GM12878 (cell line): ENCODE results near the gene NEFH. TPM values are rescaled to one million over a fixed set of nuclear protein-coding genes. Genes with fewer than 3 reads are reported as not detected.

Experiments used
- ATAC-seq: fragments of 200-7000 bp; cut with Tn5 transposase; 3 replicates; pipeline ENCODE4 v1.9.1; 2020; ENCODE audit warnings: mild to moderate bottlenecking, moderate library complexity
- BruUV-seq: library from RNA; stranded (reverse); fragments of 400-500 nt; replicated peaks from 2 replicates; lab custom pipeline; 2021; lab: Mats Ljungman, UMichigan
- CTCF ChIA-PET: fragments of 300-600 bp; sonication (Branson Sonifier 250); formaldehyde crosslinking; extraction: SDS; loops from one replicate; lab custom pipeline; 2021; ENCODE audit warnings: inconsistent platforms; lab: Yijun Ruan, JAX
- POLR2A ChIA-PET: fragments of 350-600 bp; formaldehyde crosslinking; extraction: SDS; loops from one replicate; lab custom pipeline; 2021; ENCODE audit warnings: inconsistent platforms; lab: Charles Lee
- RAD21 ChIA-PET: fragments of 300-600 bp; sonication (Branson Sonifier 250); formaldehyde crosslinking; loops from one replicate; lab custom pipeline; 2023; ENCODE audit warnings: antibody characterized with exemption; ENCODE audit not compliant: unreplicated experiment; lab: Charles Lee
- SMC1A ChIA-PET: fragments of 300-600 bp; sonication (Branson Sonifier 250); formaldehyde crosslinking; loops from one replicate; lab custom pipeline; 2023; ENCODE audit not compliant: unreplicated experiment, uncharacterized antibody; lab: Charles Lee
- DNase-seq: peaks from one replicate; pipeline ENCODE4 v3.0.0-alpha.2; 2011; ENCODE audit warnings: low read depth, low spot score
- FAIRE-seq: peaks from 3 replicates; lab custom pipeline; 2011; peaks lifted over from hg19 to GRCh38; lab: Jason Lieb, UNC
- H2AFZ ChIP-seq: 2 replicates; pipeline ENCODE4 v1.6.0; 2011; ENCODE audit warnings: low read depth, low read length, control low read depth; ENCODE audit not compliant: control insufficient read depth
- H3K27ac ChIP-seq: 2 replicates; pipeline ENCODE4 v1.5.1; 2011; ENCODE audit warnings: control low read depth; ENCODE audit not compliant: control insufficient read depth, insufficient read depth
- H3K27me3 ChIP-seq, 2 experiments: replicated peaks in 1 of 2; 2 replicates each; pipeline versions ENCODE4 v1.6.0 to v1.6.1; 2011; ENCODE audit warnings: low read length in 1 of 2; ENCODE audit not compliant: control insufficient read depth in 2 of 2, insufficient read depth in 2 of 2
- H3K36me3 ChIP-seq, 2 experiments: 2 replicates each; pipeline ENCODE4 v1.5.1; 2011; ENCODE audit warnings: low read length in 1 of 2; ENCODE audit not compliant: control insufficient read depth in 2 of 2, insufficient read depth in 2 of 2
- H3K4me1 ChIP-seq: 2 replicates; pipeline ENCODE4 v1.6.1; 2011; ENCODE audit warnings: mild to moderate bottlenecking, low read length, moderate library complexity, mixed read lengths; ENCODE audit not compliant: control insufficient read depth, insufficient read depth
- H3K4me2 ChIP-seq: 2 replicates; pipeline ENCODE4 v1.6.0; 2011; ENCODE audit warnings: control low read depth; ENCODE audit not compliant: control insufficient read depth, insufficient read depth
- H3K4me3 ChIP-seq: fragments of 200-600 bp; sonication (generic); 2 replicates; pipeline ENCODE4 v1.5.1; 2016
- H3K79me2 ChIP-seq: 2 replicates; pipeline ENCODE4 v1.6.0; 2011; ENCODE audit warnings: low read length; ENCODE audit not compliant: control insufficient read depth, insufficient read depth
- H3K9ac ChIP-seq: 2 replicates; pipeline ENCODE4 v1.8.0; 2011; ENCODE audit warnings: low read length, control low read depth, mixed read lengths; ENCODE audit not compliant: control insufficient read depth, insufficient read depth
- H3K9me3 ChIP-seq: replicated peaks from 3 replicates; pipeline ENCODE4 v1.5.1; 2011; ENCODE audit warnings: mild to moderate bottlenecking, low read length; ENCODE audit not compliant: control insufficient read depth, insufficient read depth
- H4K20me1 ChIP-seq: 2 replicates; pipeline ENCODE4 v1.6.0; 2011; ENCODE audit not compliant: control insufficient read depth, insufficient read depth
- CBX5 ChIP-seq: sonication (generic); IDR thresholded peaks from 2 replicates; pipeline ENCODE4 v1.6.1; 2016; ENCODE audit warnings: low read depth, moderate library complexity, mild to moderate bottlenecking, inconsistent platforms
- MTA3 ChIP-seq: IDR thresholded peaks from 2 replicates; pipeline ENCODE4 v1.6.1; 2012; ENCODE audit warnings: low read length, inconsistent platforms, borderline replicate concordance
- NFYA ChIP-seq: IDR thresholded peaks from 2 replicates; pipeline ENCODE4 v1.6.1; 2011; ENCODE audit warnings: low read depth, mild to moderate bottlenecking, low read length, improper control_type of control experiment, borderline replicate concordance
- NR2C2 ChIP-seq: IDR thresholded peaks from 2 replicates; pipeline ENCODE4 v1.6.1; 2011; ENCODE audit warnings: borderline replicate concordance, low read depth; ENCODE audit not compliant: control insufficient read depth, insufficient read length
- SIX5 ChIP-seq: IDR thresholded peaks from 2 replicates; pipeline ENCODE4 v1.6.1; 2011; ENCODE audit warnings: mild to moderate bottlenecking, low read depth, low read length, moderate library complexity; ENCODE audit not compliant: severe bottlenecking
- SPI1 ChIP-seq: IDR thresholded peaks from 2 replicates; pipeline ENCODE4 v1.6.1; 2011; ENCODE audit warnings: low read depth, mild to moderate bottlenecking, low read length, moderate library complexity, borderline replicate concordance; ENCODE audit not compliant: insufficient read depth
- SREBF1 ChIP-seq: IDR thresholded peaks from 2 replicates; pipeline ENCODE4 v1.6.1; 2012; ENCODE audit warnings: mild to moderate bottlenecking, low read length
- WGBS: methylation state at CpG from one replicate; pipeline ENCODE4 v1.1.6; 2016; ENCODE audit warnings: low lambda C conversion rate; ENCODE audit not compliant: insufficient replicate concordance, insufficient coverage; ENCODE audit errors: missing lambda C conversion rate; 5-methylcytosine and 5-hydroxymethylcytosine counted together
- in situ Hi-C: fragments of 300-500 bp; cut with MboI; formaldehyde crosslinking; loops from 9 replicates; pipeline ENCODE4 v1.14.3; 2018; ENCODE audit warnings: mixed read lengths
- intact Hi-C: fragments of 100-400 bp; cut with micrococcal nuclease; formaldehyde crosslinking; loops from one replicate; pipeline ENCODE4 v1.14.2; 2022; ENCODE audit not compliant: unreplicated experiment
- polyA plus RNA-seq, 11 experiments: library from polyadenylated mRNA; depleted of rRNA in 4 of 11; unstranded in 6 of 11; stranded (reverse) in 5 of 11; fragments of >200 nt; fragmentation: Nextera tagmentation in 4 of 11; fragmentation: Illumina TruSeq in 1 of 11; extraction: Ambion mirVana in 4 of 11; extraction: Trizol in 1 of 11; gene quantifications; 1 replicate in 1 of 11; 2 replicates in 10 of 11; pipeline versions ENCODE4 v1.2.1 to v1.2.3, GENCODE V29; 2011 to 2016; ENCODE audit warnings: inconsistent platforms in 2 of 11, missing spikeins in 2 of 11, low read depth in 1 of 11
- total RNA-seq, 4 experiments: library from RNA; depleted of rRNA in 3 of 4; stranded (reverse); fragments of >200 nt in 3 of 4; fragmentation: Illumina TruSeq in 1 of 4; extraction: Trizol in 1 of 4; gene quantifications; 2 replicates each; pipeline versions ENCODE4 v1.2.1 to v1.2.3, GENCODE V29; 2013 to 2021
- TF ChIP-seq, protein P1 (sequence below): IDR thresholded peaks from 2 replicates; pipeline ENCODE4 v1.6.1; 2012; ENCODE audit warnings: low read length, inconsistent platforms
- TF ChIP-seq, protein P2 (sequence below): fragments of 450-650 bp; formaldehyde crosslinking; IDR thresholded peaks from 2 replicates; pipeline ENCODE4 v1.5.0; 2022; ENCODE audit warnings: mild to moderate bottlenecking, missing genetic modification characterization
- TF ChIP-seq, protein P3 (sequence below): IDR thresholded peaks from 2 replicates; pipeline ENCODE4 v1.6.1; 2012; ENCODE audit warnings: low read depth, low read length, improper control_type of control experiment

The NEFH gene
- total and polyA plus RNA-seq, 10 of the 15 experiments (the other 5 are each of a cell fraction or from before 2014, with no cell fraction given), result 0.02 to 0.25 (median 0.09) TPM

- Histone ChIP-seq H3K36me3 (peaks cover 13 to 20% of the 10 kb centered on the region in 2 experiments), H3K27ac (no peak overlapping the region), H3K4me1 (no peaks in the 10 kb centered on the region), H4K20me1 (no peaks in the 10 kb centered on the region), H3K9me3 (no peaks in the 10 kb centered on the region), H3K79me2 (no peaks in the 10 kb centered on the region), H3K27me3 (no peaks in the 10 kb centered on the region), H3K9ac (no peak overlapping the region), H3K4me3 (no peak overlapping the region), H3K4me2 (no peak overlapping the region), H2AFZ (no peak overlapping the region)
- in situ Hi-C loops (no loop called here), intact Hi-C loops (no loop called here)
- ChIA-PET POLR2A (interaction anchor here (0.5 kb wide), 1 partner anchor 252 kb away, joined by 7 read pairs; no protein-coding TSS in a partner anchor), CTCF (interaction anchor here (1.2 kb wide), 1 partner anchor 12 kb away, joined by 4 read pairs; no protein-coding TSS in a partner anchor), RAD21 (no interaction called here), SMC1A (interaction anchor here (0.7 to 1.4 kb wide), 3 partner anchors 14 to 168 kb away, joined by 3 to 5 read pairs (median 3); no protein-coding TSS in a partner anchor)
- FAIRE-seq, result no peak
- TF ChIP-seq CBX5, result no peak
- TF ChIP-seq SIX5, result no peak
- TF ChIP-seq SREBF1, result no peak
- no peak for TF ChIP-seq MTA3
- TF ChIP-seq NFYA, result no peak
- no peak for TF ChIP-seq NR2C2
- TF ChIP-seq, protein P1, sequence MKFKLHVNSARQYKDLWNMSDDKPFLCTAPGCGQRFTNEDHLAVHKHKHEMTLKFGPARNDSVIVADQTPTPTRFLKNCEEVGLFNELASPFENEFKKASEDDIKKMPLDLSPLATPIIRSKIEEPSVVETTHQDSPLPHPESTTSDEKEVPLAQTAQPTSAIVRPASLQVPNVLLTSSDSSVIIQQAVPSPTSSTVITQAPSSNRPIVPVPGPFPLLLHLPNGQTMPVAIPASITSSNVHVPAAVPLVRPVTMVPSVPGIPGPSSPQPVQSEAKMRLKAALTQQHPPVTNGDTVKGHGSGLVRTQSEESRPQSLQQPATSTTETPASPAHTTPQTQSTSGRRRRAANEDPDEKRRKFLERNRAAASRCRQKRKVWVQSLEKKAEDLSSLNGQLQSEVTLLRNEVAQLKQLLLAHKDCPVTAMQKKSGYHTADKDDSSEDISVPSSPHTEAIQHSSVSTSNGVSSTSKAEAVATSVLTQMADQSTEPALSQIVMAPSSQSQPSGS, result no peak
- TF ChIP-seq SPI1, result no peak
- TF ChIP-seq, protein P2, sequence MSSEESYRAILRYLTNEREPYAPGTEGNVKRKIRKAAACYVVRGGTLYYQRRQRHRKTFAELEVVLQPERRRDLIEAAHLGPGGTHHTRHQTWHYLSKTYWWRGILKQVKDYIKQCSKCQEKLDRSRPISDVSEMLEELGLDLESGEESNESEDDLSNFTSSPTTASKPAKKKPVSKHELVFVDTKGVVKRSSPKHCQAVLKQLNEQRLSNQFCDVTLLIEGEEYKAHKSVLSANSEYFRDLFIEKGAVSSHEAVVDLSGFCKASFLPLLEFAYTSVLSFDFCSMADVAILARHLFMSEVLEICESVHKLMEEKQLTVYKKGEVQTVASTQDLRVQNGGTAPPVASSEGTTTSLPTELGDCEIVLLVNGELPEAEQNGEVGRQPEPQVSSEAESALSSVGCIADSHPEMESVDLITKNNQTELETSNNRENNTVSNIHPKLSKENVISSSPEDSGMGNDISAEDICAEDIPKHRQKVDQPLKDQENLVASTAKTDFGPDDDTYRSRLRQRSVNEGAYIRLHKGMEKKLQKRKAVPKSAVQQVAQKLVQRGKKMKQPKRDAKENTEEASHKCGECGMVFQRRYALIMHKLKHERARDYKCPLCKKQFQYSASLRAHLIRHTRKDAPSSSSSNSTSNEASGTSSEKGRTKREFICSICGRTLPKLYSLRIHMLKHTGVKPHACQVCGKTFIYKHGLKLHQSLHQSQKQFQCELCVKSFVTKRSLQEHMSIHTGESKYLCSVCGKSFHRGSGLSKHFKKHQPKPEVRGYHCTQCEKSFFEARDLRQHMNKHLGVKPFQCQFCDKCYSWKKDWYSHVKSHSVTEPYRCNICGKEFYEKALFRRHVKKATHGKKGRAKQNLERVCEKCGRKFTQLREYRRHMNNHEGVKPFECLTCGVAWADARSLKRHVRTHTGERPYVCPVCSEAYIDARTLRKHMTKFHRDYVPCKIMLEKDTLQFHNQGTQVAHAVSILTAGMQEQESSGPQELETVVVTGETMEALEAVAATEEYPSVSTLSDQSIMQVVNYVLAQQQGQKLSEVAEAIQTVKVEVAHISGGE, result no peak
- TF ChIP-seq, protein P3, sequence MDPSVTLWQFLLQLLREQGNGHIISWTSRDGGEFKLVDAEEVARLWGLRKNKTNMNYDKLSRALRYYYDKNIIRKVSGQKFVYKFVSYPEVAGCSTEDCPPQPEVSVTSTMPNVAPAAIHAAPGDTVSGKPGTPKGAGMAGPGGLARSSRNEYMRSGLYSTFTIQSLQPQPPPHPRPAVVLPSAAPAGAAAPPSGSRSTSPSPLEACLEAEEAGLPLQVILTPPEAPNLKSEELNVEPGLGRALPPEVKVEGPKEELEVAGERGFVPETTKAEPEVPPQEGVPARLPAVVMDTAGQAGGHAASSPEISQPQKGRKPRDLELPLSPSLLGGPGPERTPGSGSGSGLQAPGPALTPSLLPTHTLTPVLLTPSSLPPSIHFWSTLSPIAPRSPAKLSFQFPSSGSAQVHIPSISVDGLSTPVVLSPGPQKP, result no peak
- no peak for ATAC-seq
- no TSS peak for BruUV-seq
- WGBS, result 92% methylated on average over 4 of the region's 4 CpGs
- no peak for DNase-seq
These were observed 32.0 kb downstream of the NEFH start for GRCh38 chr22:29512031-29512430.
